Measurements from ENCODE around the gene KIFC3. TPM values are rescaled to one million over a fixed set of nuclear protein-coding genes. Genes with fewer than 3 reads are reported as not detected.
"Not testable (repeated sequence)": the region's sequence is repeated elsewhere in the genome, so short reads cannot be mapped to it uniquely, and the experiment has no call there.

KIFC3 gene
- total RNA-seq, 1 donor from 2014 or later, result 0.27 TPM

GRCh38 chr16:57781349-57781740, 20.9 kb downstream of the KIFC3 start:
- CTCF ChIA-PET, result no interaction called here
- ATAC-seq (ENCODE audit: low read depth), result no peak
- intact Hi-C loops (cut with micrococcal nuclease), result no loop called here
- no peak for DNase-seq
- Mint-ChIP-seq H3K9me3 (no peaks in the 10 kb centered on the region), H3K4me3 (no peak overlapping the region), H3K27ac (no peak overlapping the region), H3K4me1 (no peaks in the 10 kb centered on the region), H3K36me3 (ENCODE audit: low read depth) (no peaks in the 10 kb centered on the region), H3K27me3 (peaks cover 6% of the 10 kb centered on the region)
- POLR2A ChIA-PET, result no interaction called here
- no peak for TF ChIP-seq CTCF (IDR thresholded peaks at IDR 0.05)

GRCh38 chr16:57779836-57780235, 22.5 kb downstream of the KIFC3 start:
- H3K36me3 Mint-ChIP-seq (ENCODE audit: low read depth); H3K9me3 Mint-ChIP-seq; H3K27ac Mint-ChIP-seq; H3K4me3 Mint-ChIP-seq; H3K27me3 Mint-ChIP-seq; ATAC-seq (ENCODE audit: low read depth); H3K4me1 Mint-ChIP-seq; intact Hi-C loops (cut with micrococcal nuclease); CTCF ChIA-PET; POLR2A ChIA-PET; DNase-seq: not testable (repeated sequence)

GRCh38 chr16:57778658-57779057, 23.6 kb downstream of the KIFC3 start:
- Mint-ChIP-seq H3K4me3 (no peak overlapping the region), H3K27me3 (no peaks in the 10 kb centered on the region), H3K9me3 (no peaks in the 10 kb centered on the region), H3K27ac (no peak overlapping the region), H3K4me1 (no peaks in the 10 kb centered on the region), H3K36me3 (ENCODE audit: low read depth) (no peaks in the 10 kb centered on the region)
- no peak for TF ChIP-seq CTCF (IDR thresholded peaks at IDR 0.05)
- intact Hi-C loops (cut with micrococcal nuclease), result no loop called here
- ATAC-seq (ENCODE audit: low read depth) (no peak), DNase-seq (no peak)
- ChIA-PET CTCF (no interaction called here), POLR2A (no interaction called here)

- H3K4me3 Mint-ChIP-seq, result no peak overlapping the region
- no peaks in the 10 kb centered on the region for H3K9me3 Mint-ChIP-seq
- no peaks in the 10 kb centered on the region for H3K27me3 Mint-ChIP-seq
- no peak for DNase-seq
- H3K27ac Mint-ChIP-seq, result no peak overlapping the region
- H3K36me3 Mint-ChIP-seq (ENCODE audit: low read depth), result no peaks in the 10 kb centered on the region
- ChIA-PET POLR2A (no interaction called here), CTCF (no interaction called here)
- intact Hi-C loops (cut with micrococcal nuclease), result no loop called here
- ATAC-seq (ENCODE audit: low read depth), result no peak
- TF ChIP-seq CTCF (IDR thresholded peaks at IDR 0.05), result no peak
- H3K4me1 Mint-ChIP-seq, result no peaks in the 10 kb centered on the region
Observed at GRCh38 chr16:57775661-57776469, 26.4 kb downstream of the KIFC3 start.

- no peaks in the 10 kb centered on the region for H3K4me1 Mint-ChIP-seq
- CTCF ChIA-PET, result no interaction called here
- no peak for TF ChIP-seq CTCF (IDR thresholded peaks at IDR 0.05)
- intact Hi-C loops (cut with micrococcal nuclease), result no loop called here
- no peak overlapping the region for H3K4me3 Mint-ChIP-seq
- H3K27me3 Mint-ChIP-seq, result no peaks in the 10 kb centered on the region
- no peaks in the 10 kb centered on the region for H3K9me3 Mint-ChIP-seq
- ATAC-seq (ENCODE audit: low read depth) (no peak), DNase-seq (no peak)
- H3K36me3 Mint-ChIP-seq (ENCODE audit: low read depth), result no peaks in the 10 kb centered on the region
- no peak overlapping the region for H3K27ac Mint-ChIP-seq
- POLR2A ChIA-PET, result no interaction called here
Observed at GRCh38 chr16:57774705-57775285, 27.5 kb downstream of the KIFC3 start.

All from activated B cell treated with CpG ODN at 0.5 μM for 24 hours (primary cell).